NCI-H345 treated with DMSO at 0.1 percent for 48 hours (cell line): ENCODE data around the gene PFKFB2.

ENCODE experiments used
- DNase-seq: peaks from one replicate; lab custom pipeline; 2025; ENCODE audit not compliant: unreplicated experiment; lab: John Stamatoyannopoulos, UW

PFKFB2 gene

DNA sequence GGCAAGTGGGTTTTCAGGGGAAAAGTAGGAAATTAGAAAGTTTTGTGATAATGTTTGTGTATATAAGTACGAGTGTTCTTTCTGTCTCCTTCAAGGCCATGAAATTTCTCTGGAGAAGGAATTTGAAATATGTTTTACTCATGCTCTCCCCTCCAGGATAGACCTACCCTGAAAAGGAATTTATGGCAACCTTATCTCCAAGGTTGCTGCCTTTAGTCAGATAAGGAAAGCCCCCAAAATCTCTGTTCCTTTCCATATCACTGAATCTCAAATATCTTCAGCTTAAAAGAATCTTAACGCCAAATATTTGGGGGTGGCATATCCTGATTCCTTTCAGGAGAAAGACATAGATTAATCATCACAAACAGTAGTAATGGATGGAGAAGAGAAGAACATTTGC is 35.1 kb downstream of the PFKFB2 start:
- no peak for DNase-seq

DNA sequence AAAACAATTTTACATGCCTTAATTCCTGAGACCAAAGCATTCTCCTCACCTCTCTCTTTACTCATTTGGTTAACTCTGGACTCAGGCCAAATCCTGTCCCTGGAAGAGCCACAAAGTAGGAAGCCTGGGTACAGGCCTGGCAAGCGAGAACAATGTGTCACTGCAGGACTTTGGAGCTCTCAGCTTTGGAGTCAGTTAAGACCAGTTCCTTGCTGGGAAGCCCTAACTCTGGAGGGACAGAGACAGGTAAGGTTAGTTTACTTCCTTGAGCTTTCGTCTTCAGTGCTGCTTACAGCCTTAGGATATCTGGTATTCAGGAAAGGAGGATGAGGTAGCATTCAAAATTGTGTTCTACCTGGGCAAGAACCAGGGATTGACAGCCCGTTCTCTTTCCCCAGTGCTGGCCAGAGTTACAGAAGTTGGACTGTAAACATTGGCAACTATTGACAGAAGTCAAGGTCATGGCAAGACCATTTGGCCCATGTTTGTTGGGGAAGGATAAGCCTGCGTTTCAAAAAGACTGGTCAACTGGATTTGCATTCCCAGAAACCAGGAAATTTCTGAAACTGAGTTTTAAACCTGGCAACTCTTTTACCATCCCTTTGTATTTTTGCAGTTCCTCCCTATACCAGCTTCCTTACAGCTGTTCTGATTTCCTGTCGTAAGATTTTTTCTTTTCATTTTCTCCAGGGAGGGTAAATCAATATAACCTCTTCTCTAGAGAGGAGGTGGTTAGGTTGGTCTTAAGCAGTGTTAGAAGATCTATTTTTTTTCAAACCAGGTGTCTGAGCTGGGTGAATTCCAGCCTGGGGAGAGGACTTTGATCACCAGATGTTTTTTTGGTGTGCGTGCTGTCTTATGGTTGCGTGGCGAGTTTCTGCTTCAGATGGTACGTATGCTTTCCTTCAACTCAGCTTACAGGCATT is 35.9 kb downstream of the PFKFB2 start, which contains the start of gene C4BPB:
Gene C4BPB, plus strand, starts transcription at position 160 of the 926 bp plus-strand sequence. Its CDS starts 672 bp downstream, at position 832.
- DNase-seq = no peak

GRCh38 chr1:207089627-207090355 is 36.7 kb downstream of the PFKFB2 start:
- no peak for DNase-seq

DNA sequence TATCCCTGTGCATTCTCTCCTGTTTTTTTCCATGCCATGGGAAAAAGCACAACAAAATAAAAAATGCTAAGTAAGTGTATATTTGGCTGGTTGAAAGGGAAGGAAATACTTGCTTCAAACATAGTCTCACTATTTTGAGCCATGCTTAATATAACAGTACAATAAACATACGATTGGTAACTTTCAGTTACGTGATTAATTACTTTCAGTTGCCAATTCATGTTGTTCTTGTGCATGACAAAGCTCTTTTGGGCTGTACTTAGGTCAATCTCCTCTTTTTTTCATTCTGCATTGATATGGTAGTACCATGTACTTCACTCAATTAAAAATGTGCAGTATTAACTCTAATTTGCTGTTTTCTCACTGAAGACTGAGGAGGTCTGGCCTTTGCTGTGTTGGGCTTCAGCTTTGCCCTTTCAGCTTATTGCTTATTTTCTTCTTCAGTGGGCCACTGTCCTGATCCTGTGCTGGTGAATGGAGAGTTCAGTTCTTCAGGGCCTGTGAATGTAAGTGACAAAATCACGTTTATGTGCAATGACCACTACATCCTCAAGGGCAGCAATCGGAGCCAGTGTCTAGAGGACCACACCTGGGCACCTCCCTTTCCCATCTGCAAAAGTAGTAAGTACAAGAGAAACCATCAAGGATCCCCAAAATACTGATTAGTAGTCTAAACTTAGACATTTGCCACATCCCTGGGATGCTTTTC is 38.3 kb downstream of the PFKFB2 start:
- no peak for DNase-seq

DNA sequence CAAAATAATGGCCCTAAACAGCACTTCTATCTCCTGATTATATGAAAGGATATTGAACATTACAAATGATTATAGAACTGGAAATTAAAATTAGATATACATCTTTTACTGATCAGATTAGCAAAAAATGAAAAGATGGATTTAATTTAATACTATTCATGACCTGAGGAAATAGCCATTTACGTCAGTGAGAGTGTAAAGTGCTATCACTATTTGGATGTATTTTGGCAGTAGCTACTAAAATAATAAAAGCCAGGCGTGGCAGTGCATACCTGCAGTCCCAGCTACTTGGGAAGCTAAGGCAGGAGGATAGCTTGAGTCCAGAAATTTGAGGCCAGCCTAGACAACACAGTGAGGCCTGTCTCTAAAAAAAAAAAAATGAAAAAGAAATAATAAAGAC is 40.9 kb downstream of the PFKFB2 start:
- DNase-seq = no peak

DNA sequence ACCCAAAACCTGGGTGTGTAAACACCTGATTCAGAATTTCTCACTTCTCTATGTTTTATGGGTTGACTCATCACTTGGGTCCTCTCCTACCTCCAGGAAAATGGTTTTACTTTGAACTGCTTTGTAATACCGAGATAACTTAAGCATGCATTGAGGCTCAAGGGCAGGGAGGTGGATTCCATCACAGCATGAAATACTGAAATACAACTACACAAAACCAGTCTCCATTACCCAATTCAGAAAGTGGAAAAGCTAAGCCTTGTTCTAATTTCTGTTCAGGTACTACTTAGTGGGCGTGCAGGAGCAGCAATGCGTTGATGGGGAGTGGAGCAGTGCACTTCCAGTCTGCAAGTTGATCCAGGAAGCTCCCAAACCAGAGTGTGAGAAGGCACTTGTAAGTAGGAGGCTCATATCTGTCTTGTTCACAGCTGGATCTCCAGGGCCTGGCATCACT is 44.8 kb downstream of the PFKFB2 start:
- DNase-seq = no peak

GRCh38 chr1:207101720-207102119 is 48.6 kb downstream of the PFKFB2 start:
- DNase-seq = no peak

GRCh38 chr1:207102146-207102545 is 49.1 kb downstream of the PFKFB2 start:
- no peak for DNase-seq

- DNase-seq = no peak
Observed at GRCh38 chr1:207102659-207103058, 49.6 kb downstream of the PFKFB2 start.

DNA sequence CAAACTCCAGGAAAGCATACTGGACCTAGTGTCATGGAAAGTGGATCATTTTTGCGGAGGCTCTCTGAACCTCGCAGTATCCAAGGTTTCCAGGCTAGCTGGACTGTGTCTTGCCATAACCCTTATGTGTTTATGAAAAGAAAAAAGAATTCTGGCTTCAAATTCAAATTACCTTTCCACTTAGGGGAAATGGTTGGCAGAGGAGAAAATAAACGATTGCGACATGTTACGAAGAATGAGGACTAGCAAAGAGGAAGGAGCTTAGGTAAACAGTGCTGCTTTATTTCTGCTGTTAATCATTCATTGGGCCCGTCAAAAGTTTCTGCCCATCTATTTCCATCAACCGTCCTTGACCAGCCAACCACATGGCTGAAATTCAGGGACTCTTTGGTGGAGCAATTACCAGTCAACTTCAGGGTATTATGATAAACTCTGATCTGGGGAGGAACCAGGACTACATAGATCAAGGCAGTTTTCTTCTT is 50.9 kb downstream of the PFKFB2 start, which contains the start of gene C4BPA:
Gene C4BPA, plus strand, starts transcription at position 342 of the 482 bp plus-strand sequence. CDS start 8,793 bp downstream, outside the sequence.
- DNase-seq = no peak

DNA sequence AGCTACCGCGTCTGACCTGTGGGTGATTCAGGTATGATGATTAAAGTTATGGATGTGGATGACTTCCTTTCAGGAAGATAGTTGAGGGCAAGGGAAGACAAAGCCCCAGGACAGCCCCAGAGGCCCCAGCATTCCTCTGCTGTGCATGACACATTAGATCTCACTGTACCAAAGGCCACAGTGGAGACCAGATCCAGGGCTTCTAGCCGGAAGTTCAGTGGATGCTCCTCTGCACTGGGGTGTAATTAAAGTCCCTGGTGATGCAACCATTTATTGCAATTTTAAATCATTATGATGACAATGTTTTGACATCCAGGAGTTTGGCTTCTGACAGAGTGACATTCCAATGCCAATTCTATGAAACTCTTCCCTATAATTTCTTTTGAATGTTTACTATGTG is 55.9 kb downstream of the PFKFB2 start:
- no peak for DNase-seq

- no peak for DNase-seq
Observed at GRCh38 chr1:207112616-207113296, 59.7 kb downstream of the PFKFB2 start.

- DNase-seq = no peak
Observed at GRCh38 chr1:207115269-207115668, 62.2 kb downstream of the PFKFB2 start.

GRCh38 chr1:207124389-207124788 is 71.3 kb downstream of the PFKFB2 start:
- no peak for DNase-seq

- DNase-seq = no peak
Observed at GRCh38 chr1:207128336-207128921, 75.4 kb downstream of the PFKFB2 start.

- DNase-seq = no peak
Observed at GRCh38 chr1:207129053-207129452, 76.0 kb downstream of the PFKFB2 start.
